ENCODE results near the gene AGBL3. TPM values are rescaled to one million over a fixed set of nuclear protein-coding genes. Genes with fewer than 3 reads are reported as not detected.

Gene AGBL3
- total and polyA plus RNA-seq, 7 experiments from 2014 or later, result 0.51 to 6.6 (median 2.9) TPM

DNA sequence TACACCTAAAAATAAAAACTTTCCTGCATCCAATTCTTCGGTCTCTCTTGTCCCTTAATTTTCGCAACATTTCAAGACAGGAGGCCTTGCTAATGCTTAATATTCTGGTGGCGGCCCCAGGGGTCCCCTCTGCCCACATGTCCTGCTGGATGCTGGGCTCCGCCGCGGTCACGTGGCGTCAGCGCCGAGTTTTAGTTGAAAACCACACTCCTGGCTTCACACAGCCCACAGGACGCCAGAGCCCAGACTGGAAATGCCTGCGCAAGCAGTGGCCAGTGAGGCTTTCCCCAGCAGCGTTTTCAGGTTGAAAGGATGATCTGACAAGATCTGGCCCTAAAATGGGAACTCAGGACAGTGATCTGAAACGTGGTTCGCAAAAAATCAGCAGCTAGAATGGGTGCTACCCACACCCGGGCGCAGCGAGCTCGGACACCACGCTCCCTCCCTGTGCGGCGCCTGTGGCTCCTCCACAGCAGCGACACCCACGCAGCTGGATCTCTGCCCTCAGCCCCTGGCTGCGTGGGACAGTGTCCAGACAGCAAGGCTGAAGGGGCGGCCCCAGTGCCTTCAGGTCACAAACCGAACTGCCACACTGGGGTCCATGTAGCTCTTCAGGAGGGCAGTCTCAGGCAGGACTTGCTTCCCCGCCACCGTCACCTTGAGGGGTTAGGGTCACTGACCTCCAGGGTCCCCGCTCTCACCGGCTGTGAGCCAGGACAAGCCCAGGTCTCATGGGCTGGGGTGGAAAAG is 195.8 kb downstream of the AGBL3 start:
- H3K27ac Mint-ChIP-seq, result no peak overlapping the region
- H3K9me3 ChIP-seq (ENCODE audit: control insufficient read depth in 2 of 3, low read length in 3 of 3), result peaks cover 0 to 30% (median 4%) of the 10 kb centered on the region in 3 experiments
- H3K36me3 ChIP-seq (ENCODE audit: control insufficient read depth in 2 of 3, insufficient read depth in 3 of 3, low read length in 3 of 3), result peaks cover 0 to 44% (median 12%) of the 10 kb centered on the region in 3 experiments
- H3K36me3 Mint-ChIP-seq, result peaks cover 24 to 67% (median 59%) of the 10 kb centered on the region in 5 donors
- ChIA-PET CTCF (no interaction called here), POLR2A (interaction anchor here (1.3 kb wide), 1 partner anchor 16 kb away, joined by 3 read pairs; no protein-coding TSS in a partner anchor)
- H3K27ac ChIP-seq (ENCODE audit: low read depth, low read length), result no peak overlapping the region
- intact Hi-C loops (cut with micrococcal nuclease), result no loop called here
- H3K4me3 ChIP-seq (ENCODE audit: low read length), result no peak overlapping the region
- no peaks in the 10 kb centered on the region for H3K27me3 ChIP-seq (ENCODE audit: control insufficient read depth in 2 of 2, insufficient read depth in 2 of 2, low read length in 2 of 2)
- no peaks in the 10 kb centered on the region for H3K4me1 ChIP-seq (ENCODE audit: control insufficient read depth in 2 of 2, insufficient read depth in 2 of 2, low read length in 2 of 2)
- H3K27me3 Mint-ChIP-seq, result no peaks in the 10 kb centered on the region
- ATAC-seq, result no peak
- no peaks in the 10 kb centered on the region for H3K4me1 Mint-ChIP-seq
- H3K9me3 Mint-ChIP-seq, result peaks cover 11 to 59% (median 27%) of the 10 kb centered on the region in 11 donors
- peak in 1 of 9 donors; percentile 15 for DNase-seq
- H3K4me3 Mint-ChIP-seq, result no peak overlapping the region

DNA sequence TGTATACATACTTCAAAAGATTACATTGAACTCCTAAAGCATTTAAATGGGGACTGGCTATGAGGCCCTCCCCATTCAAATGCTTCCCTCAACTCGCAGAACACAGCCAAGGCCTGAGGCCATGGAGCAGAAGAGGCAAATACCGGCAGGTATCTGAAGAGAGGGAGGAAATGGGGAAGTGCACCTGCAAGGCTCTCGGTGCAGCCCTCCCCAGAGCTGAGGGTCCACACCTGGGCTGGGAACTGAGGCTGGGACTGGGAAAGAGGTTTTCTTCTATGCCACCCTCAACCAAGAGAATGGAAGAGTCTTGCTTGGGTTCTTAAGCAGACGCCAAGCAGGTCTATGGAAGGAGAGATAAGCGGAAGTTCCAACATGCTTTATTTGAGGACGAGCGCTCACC is 197.2 kb downstream of the AGBL3 start:
- POLR2A ChIA-PET, result no interaction called here
- no peaks in the 10 kb centered on the region for H3K27me3 Mint-ChIP-seq

DNA sequence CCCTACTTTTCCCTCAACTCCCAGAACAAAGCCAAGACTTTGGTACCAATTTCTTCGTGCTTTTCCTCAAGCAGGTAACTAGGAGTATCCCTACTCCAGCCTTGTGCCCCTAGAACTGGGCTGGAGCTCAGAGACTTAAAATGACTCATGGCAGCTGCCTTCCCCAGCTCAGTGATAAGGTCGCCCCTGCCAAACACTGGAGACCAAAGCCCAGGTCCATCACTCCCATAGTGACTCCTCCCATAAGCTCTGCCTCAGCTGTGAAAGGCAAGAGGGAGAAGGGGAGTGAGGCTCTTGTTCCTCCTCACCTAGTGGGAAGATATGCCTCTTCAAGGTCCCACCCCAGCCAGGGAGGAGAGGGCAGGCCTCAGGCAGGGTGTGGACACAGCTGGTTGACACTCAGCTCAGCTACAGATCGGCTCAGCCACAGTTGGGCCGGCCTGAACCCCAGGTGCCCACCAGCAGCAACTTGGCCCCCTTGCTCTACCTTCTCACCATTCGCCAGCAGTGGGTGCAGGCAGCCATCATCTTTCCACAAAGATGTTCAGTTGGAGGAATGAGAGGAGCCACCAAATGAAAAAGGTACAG is 198.0 kb downstream of the AGBL3 start:
- intact Hi-C loops (cut with micrococcal nuclease), result no loop called here
- Histone ChIP-seq H3K4me1 (ENCODE audit: control insufficient read depth in 2 of 2, insufficient read depth in 2 of 2, low read length in 2 of 2) (no peaks in the 10 kb centered on the region), H3K27ac (ENCODE audit: low read depth, low read length) (no peak overlapping the region), H3K27me3 (ENCODE audit: control insufficient read depth in 2 of 2, insufficient read depth in 2 of 2, low read length in 2 of 2) (no peaks in the 10 kb centered on the region), H3K4me3 (ENCODE audit: low read length) (no peak overlapping the region), H3K36me3 (ENCODE audit: control insufficient read depth in 2 of 3, insufficient read depth in 3 of 3, low read length in 3 of 3) (peaks cover 0 to 66% (median 12%) of the 10 kb centered on the region in 3 experiments), H3K9me3 (ENCODE audit: control insufficient read depth in 2 of 3, low read length in 3 of 3) (peaks cover 0 to 30% (median 4%) of the 10 kb centered on the region in 3 experiments)
- H3K9me3 Mint-ChIP-seq, result peaks cover 11 to 51% (median 24%) of the 10 kb centered on the region in 11 donors
- H3K27me3 Mint-ChIP-seq, result no peaks in the 10 kb centered on the region
- peaks cover 25 to 81% (median 68%) of the 10 kb centered on the region in 5 donors for H3K36me3 Mint-ChIP-seq
- ATAC-seq (no peak), DNase-seq (peak in 1 of 9 donors; percentile 14)
- POLR2A ChIA-PET, result no interaction called here
- CTCF ChIA-PET, result interaction anchor here (0.6 kb wide), 1 partner anchor 468 kb away, joined by 3 read pairs; no protein-coding TSS in a partner anchor
- no peaks in the 10 kb centered on the region for H3K4me1 Mint-ChIP-seq
- H3K4me3 Mint-ChIP-seq, result no peak overlapping the region
- no peak overlapping the region for H3K27ac Mint-ChIP-seq

More for the DNA sequence above, 197.2 kb downstream of the AGBL3 start:
- peaks cover 0 to 57% (median 12%) of the 10 kb centered on the region in 3 experiments for H3K36me3 ChIP-seq (ENCODE audit: control insufficient read depth in 2 of 3, insufficient read depth in 3 of 3, low read length in 3 of 3)
- no peaks in the 10 kb centered on the region for H3K4me1 ChIP-seq (ENCODE audit: control insufficient read depth in 2 of 2, insufficient read depth in 2 of 2, low read length in 2 of 2)
- intact Hi-C loops (cut with micrococcal nuclease), result no loop called here
- peaks cover 11 to 59% (median 27%) of the 10 kb centered on the region in 11 donors for H3K9me3 Mint-ChIP-seq
- CTCF ChIA-PET, result interaction anchor here (0.6 kb wide), 1 partner anchor 549 kb away, joined by 4 read pairs; no protein-coding TSS in a partner anchor
- H3K4me1 Mint-ChIP-seq, result no peaks in the 10 kb centered on the region
- H3K27me3 ChIP-seq (ENCODE audit: control insufficient read depth in 2 of 2, insufficient read depth in 2 of 2, low read length in 2 of 2), result no peaks in the 10 kb centered on the region
- H3K9me3 ChIP-seq (ENCODE audit: control insufficient read depth in 2 of 3, low read length in 3 of 3), result peaks cover 0 to 30% (median 4%) of the 10 kb centered on the region in 3 experiments
- H3K4me3 ChIP-seq (ENCODE audit: low read length), result no peak overlapping the region
- peak overlapping the region in 2 of 9 donors; percentile 60 to 63 for H3K27ac Mint-ChIP-seq
- peaks cover 30 to 80% (median 63%) of the 10 kb centered on the region in 5 donors for H3K36me3 Mint-ChIP-seq
- DNase-seq (no peak), ATAC-seq (no peak)
- no peak overlapping the region for H3K27ac ChIP-seq (ENCODE audit: low read depth, low read length)
- H3K4me3 Mint-ChIP-seq, result no peak overlapping the region

Other genes starting within 250 kb of the AGBL3 start
- gene CALD1, start 206.9 kb upstream of the AGBL3 start, total RNA-seq, result 1 to 10 TPM in 1 of 5 experiments, under 1 TPM in 4; 0.27 to 2.0 (median 0.39) TPM
- under 1 TPM in 1 of 2 donors, not detected in 1; 0.32 TPM for gene CALD1, start 206.9 kb upstream of the AGBL3 start, polyA plus RNA-seq
- 10 to 100 TPM; 17.8 to 44.7 (median 20.4) TPM for gene TMEM140, start 161.6 kb downstream of the AGBL3 start, total RNA-seq
- gene TMEM140, start 161.6 kb downstream of the AGBL3 start, polyA plus RNA-seq, result 10 to 100 TPM; 16.8 to 29.4 TPM
- gene CYREN, start 184.2 kb downstream of the AGBL3 start, total RNA-seq, result 10 to 100 TPM; 25.6 to 50.7 (median 32.0) TPM
- gene CYREN, start 184.2 kb downstream of the AGBL3 start, polyA plus RNA-seq, result 10 to 100 TPM; 51.6 to 67.9 TPM
- 10 to 100 TPM; 18.2 to 59.2 (median 37.0) TPM for gene WDR91, start 225.0 kb downstream of the AGBL3 start, total RNA-seq
- gene WDR91, start 225.0 kb downstream of the AGBL3 start, polyA plus RNA-seq, result 1 to 10 TPM; 3.5 to 9.3 TPM
- not detected for gene STRA8, start 247.3 kb downstream of the AGBL3 start, total RNA-seq
- gene STRA8, start 247.3 kb downstream of the AGBL3 start, polyA plus RNA-seq, result not detected